NCI-H2029 treated with DMSO at 0.1 percent for 48 hours (cell line): Measurements from ENCODE around the gene CCNT1.
A peak's percentile ranks its signal among the peaks of the same experiment; 100 is the strongest.
"Not testable (repeated sequence)": the region's sequence is repeated elsewhere in the genome, so short reads cannot be mapped to it uniquely, and the experiment has no call there.

Source experiments
- DNase-seq: peaks from one replicate; lab custom pipeline; 2025; lab: John Stamatoyannopoulos, UW

Gene CCNT1

DNA sequence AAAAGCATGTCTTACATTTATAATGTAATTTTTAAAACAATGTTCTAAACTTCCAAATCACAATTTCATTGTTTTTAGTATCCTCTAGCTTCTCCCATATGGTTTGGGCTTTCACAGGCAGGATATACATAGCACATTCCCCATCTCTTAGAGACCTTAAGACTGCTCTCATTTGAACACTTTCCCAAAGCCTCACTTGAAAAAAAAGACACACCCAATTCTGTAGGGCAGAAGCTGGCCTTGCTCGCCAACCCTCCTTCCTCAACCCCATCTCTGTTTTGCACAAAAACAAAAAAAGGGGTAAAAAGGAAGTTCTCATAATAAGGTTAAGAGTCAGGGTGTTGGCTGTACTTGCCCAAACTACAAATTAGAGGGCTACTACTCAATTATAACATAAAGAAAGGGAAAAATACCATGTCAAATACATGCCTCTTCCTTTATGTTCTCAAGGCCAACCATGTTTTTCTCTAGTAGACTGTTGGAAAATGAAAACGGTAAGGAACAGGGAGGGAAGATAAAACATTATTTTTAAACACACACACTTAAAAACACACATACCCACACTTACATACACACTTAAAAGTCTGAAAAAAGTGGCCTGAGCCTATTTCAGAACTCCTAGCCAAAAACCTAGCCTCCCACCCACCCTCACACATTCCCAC lies 24.6 kb downstream of the CCNT1 start:
- no peak for DNase-seq

DNA sequence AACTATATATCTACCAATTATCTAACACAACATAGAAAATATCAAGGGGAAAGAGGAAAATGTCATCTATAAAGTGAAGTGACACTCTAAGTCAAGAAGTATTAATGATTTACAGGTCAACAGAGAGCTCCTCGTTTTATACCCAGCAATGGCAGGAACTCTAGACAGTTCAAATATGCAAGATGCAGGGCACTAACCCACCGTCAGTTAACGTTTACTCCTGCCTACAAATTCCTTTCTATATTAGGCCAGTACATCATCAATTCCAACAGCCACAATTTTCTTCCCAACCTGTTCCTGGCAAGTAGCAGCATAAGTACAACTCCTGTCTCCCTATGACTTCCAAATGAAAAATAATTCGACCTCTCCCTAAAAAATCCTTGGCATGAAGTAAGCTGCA lies 25.5 kb downstream of the CCNT1 start:
- DNase-seq: no peak

- no peak for DNase-seq
Observed at GRCh38 chr12:48690436-48690835, 26.1 kb downstream of the CCNT1 start.

- no peak for DNase-seq
Observed at GRCh38 chr12:48688836-48689235, 27.7 kb downstream of the CCNT1 start.

DNA sequence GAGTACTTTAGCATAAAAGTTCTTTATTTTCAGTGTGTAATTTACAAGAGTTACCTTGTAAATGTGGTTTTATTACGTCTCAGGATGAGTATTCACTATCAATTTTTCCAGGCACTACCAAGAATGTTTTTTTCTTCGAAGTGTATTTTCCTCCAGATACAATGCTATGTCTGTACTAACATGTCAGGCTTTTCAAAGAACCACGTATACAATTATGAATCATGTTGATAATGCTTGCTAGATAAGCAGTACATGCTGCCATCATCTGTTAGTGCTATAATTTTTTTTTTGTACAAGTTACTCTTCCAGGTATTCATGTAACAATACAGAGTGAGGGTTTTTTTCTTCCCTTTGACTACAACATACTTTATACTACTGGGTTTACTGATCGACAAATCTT lies 28.9 kb downstream of the CCNT1 start:
- no peak for DNase-seq

GRCh38 chr12:48686615-48687334 lies 29.7 kb downstream of the CCNT1 start:
- DNase-seq: no peak

- DNase-seq: no peak
Observed at GRCh38 chr12:48686037-48686595, 30.4 kb downstream of the CCNT1 start.

DNA sequence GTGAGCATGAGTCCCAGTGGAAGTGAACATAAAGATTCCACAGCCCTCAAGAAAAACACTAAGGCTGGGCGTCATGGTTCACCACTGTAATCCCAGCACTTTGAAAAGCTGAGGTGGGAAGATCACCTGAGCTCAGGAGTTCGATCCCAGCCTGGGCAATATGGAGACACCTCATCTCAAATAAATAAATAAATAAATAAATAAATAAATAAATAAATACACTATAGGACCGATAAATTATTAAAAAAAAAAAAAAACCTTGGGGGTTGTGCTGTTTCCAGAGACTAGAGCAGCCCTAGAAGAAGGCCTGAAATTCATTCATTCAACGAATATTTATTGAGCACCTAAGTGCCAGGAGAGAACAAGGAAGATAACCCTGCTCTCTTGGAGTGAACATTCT lies 33.0 kb downstream of the CCNT1 start:
- DNase-seq: no peak

DNA sequence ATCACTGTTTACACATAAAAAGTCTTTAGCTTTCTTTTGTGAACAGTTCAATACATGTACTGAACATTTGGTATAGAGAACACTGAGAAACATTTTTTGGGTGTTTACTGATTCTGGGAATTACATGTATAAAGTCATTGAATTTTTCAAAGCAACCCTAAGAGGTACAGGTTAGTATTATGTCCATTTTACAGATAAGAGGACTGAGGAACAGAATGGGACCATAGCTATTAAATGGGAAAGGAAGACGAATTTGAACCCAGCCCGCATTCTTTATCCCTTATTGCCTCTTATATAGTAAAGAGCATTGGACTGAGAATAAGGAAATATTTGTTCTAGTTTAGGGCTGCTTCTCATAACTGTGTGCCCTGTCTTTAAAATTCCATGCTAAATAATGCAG lies 33.6 kb downstream of the CCNT1 start:
- DNase-seq: no peak

DNA sequence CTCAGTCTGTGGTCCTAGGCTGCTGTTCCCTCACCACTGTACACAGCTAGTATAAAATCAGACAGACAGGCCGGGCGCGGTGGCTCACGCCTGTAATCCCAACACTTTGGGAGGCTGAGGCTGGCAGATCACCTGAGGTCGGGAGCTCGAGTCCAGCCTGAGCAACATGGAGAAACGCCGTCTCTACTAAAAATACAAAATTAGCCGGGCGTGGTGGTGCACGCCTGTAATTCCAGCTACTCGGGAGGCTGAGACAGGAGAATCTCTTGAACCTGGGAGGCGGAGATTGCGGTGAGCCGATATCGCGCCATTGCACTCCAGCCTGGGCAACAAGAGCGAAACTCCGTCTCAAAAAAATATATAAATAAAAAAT lies 34.0 kb downstream of the CCNT1 start:
- DNase-seq: not testable (repeated sequence)

DNA sequence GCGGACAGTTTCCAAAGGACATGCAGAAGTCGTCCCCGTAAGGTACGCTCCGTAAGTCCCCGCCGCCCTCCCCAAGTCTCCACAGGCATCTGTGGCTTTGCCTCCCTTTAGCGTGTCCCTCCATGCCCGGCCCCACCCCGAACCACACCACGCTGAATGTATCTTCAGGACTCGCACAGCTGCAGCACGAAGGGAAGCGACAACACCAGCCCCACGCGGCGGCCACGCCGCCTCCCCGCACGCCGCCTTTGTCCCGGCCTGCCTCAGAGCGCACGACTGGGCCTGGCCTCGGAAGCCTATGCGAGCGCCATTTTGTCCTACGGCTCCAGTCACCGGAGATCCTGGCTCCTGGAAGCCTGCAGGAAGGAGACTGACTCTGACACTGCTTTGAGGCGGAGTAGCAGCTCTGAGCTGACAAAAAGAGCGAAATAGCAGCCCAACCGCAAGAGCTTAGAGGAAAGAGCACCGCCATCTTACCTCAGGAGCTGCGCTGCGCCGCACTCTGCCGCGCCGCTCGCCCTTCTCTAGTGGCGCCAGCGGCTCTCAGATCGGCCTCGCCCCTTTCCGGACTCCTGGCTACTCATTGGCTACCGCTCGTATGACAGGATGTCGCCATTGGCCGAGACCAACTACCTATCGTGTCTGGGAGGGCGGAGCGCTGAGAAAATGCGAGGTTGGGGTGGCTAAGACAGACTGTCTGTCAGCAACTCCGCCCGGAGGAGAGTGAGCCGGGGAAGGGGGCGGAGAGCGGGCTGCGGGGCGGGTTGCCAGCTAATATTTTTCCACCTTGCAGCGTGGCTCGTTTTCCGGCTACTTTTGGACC lies 34.6 kb downstream of the CCNT1 start, which contains the start of gene KANSL2:
TSS of gene KANSL2 (minus strand) at position 529 of the 823 bp plus-strand sequence. CDS start 606 bp downstream, outside the sequence.
- peak; percentile 97 for DNase-seq

GRCh38 chr12:48681399-48681709 lies 35.2 kb downstream of the CCNT1 start:
- DNase-seq: no peak

- DNase-seq: no peak
Observed at GRCh38 chr12:48680861-48681260, 35.6 kb downstream of the CCNT1 start.

DNA sequence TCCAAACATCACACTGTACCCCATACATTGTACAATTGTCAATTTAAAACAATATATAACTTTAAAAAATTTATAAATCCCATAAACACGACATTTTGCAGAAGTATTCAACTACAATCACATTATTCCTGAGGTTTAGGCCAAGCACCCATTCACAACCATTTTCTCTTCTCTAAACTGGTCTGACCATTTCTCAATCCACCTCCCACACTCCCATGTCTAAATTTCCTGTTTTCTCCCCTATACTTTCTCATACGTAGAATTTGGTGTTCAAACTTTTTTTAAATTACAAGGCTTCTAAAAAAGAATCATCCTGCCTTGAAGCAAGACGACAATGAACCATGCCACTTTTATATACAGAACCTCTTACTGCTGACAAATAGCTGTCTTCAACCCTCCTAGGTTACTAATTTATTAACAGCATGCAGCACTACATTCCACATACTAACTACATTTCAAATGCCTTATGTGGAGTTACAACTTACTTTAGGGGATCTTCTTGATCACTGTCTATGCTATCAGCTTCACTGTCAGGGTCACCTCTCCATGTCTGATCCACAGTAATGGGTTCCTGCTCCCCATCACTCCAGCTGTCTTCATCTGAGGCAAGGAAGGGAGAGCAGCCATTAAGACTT lies 37.8 kb downstream of the CCNT1 start:
- DNase-seq: no peak

DNA sequence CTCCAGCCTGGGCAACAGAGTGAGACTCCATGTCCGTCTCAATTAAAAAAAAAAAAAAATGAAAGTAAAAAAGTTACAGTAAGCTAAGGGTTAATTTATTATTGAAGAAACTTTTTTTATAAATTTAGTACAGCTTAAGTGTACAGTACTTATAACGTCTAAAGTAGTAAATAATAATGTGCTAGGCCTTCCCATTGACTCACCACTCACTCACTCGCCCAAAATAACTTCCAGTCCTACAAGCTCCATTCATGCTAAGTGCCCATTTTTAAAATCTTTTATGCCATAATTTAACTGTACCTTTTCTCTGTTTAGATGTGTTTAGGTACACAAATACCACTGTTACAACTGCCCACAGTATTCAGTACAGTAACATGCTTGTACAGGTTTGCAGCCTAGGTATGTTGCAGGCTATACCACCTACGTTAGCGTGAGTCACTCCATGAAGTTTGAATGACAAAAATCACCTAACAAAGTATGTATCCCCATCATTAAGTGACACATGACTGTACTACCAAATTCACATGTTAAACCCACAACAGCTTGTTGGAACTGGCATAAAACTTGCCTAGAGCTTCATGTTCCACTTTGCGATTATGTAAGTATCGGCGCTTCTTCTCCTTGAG lies 45.2 kb downstream of the CCNT1 start:
- DNase-seq: no peak

- DNase-seq: no peak
Observed at GRCh38 chr12:48668996-48669395, 47.5 kb downstream of the CCNT1 start.

DNA sequence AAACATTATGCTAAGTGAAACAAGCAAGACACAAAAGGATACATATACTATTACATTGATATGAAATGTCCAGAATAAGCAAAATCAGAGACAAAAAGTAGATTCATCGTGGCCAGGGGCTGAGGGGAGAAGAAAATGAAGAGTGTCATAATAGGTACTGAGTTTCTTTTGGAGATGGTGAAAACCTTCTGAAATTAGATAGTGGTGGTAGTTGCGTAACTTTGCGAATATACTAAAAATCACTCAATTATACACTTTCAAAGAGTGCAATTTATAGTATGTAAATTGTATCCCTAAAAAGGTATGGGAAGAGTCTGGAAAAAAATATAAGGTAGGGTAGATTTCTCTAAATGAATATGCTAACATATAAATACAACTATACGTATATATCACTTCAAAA lies 56.6 kb downstream of the CCNT1 start:
- DNase-seq: no peak

- DNase-seq: no peak
Observed at GRCh38 chr12:48651681-48652080, 64.8 kb downstream of the CCNT1 start.

DNA sequence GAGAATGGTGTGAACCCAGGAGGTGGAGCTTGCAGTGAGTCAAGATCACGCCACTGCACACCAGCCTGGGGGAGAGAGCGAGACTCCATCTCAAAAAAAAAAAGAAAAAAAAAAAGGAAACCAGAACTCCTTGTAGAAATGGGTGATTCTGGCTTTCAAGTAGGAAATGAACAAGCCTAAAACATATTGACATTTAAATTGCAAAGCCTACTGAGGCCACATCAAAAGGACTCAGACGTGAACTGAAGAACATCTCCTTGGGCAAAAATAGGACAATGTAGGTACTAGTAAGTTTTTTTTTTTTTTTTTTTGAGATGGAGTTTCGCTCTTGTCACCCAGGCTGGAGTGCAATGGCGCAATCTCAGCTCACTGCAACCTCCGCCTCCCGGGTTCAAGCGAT lies 71.2 kb downstream of the CCNT1 start:
- not testable (repeated sequence) for DNase-seq

- no peak for DNase-seq
Observed at GRCh38 chr12:48643011-48643410, 73.5 kb downstream of the CCNT1 start.

- not testable (repeated sequence) for DNase-seq
Observed at GRCh38 chr12:48641752-48642555, 74.6 kb downstream of the CCNT1 start.
